ENCODE measurements around the gene ALDH3A2.

Gene ALDH3A2

DNA sequence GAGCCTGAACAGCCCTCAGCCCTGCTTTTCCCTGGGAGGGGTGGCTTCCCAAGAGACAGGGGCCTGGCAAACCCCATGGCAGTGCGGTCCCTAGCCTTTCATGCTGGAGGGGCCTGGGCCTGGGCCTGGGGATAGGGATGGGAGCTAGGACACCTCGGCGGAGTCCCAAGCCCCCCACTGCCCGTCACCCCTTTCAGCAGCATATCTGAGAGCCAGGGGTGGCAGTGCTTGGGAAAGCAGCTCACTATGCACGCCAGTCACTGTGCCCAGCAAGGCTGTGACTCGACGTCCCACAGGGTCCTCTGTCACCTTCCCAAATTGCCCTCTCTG lies 68.4 kb downstream of the ALDH3A2 start:
- DNase-seq: no peak

GRCh38 chr17:19717411-19717908 lies 68.9 kb downstream of the ALDH3A2 start:
- DNase-seq: no peak

DNA sequence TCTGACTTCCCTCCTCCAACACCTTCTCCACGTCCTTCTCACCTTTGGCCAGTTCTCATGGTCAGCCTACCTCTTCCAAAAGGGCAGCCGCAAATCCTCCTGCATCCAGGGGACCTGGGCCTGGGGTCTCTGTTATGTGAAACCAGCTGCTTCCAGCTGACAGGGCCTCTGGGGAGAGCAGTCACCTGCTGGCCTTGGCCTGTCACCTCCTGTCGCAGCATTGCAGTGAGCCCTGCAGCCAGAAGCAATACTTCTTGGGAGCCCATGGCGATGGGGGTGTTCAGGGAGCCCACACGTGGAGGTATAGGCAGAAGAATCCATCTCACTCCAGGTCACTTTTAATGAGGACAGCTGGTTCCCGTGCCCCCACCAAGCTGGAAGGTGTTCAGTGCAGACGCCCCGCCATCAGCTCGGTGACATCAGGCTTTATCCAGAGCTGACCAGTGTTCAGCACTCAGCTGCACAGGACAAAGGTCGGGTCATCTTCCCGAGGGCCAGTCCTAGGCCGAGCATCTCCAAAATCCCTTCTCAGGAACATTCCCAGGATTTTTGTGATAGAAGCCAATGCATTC lies 69.6 kb downstream of the ALDH3A2 start:
- no peak for DNase-seq

DNA sequence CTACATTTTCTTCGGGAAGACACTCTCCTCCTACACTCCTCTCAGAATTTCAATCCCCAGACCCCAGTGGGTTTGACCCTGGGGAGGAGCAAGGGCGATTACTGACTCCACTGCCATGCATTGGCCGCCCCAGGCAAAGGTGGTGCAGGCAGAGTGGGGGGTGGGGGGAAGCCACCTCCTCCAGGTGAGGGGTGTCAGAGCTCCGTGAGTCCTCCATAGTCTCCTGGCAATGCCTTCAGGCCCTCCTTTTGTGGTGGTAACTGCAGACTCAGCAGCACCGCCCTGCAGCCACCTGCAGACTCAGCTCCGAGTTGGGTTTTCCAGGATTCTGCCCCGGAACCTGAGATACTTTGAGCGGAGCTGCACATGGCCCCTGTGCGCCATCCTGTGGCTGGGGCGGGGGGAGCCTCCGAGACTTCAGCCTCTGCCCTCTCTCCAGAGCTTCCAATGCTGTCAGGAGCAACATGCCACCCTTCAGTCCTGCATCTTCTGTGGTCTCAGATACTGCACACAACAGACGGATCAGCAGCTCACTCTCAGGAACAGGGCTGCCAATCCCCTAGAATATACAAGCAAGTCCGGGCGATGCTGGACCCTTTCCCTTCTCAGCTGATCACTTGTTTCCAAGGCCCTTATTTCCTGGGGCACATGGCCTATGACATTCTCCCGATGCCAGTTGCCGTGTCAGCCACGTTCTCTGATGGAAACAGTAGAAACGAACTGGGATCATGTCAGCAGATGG lies 70.2 kb downstream of the ALDH3A2 start:
- no peak for DNase-seq

- no peak for DNase-seq
These were observed 71.0 kb downstream of the ALDH3A2 start for GRCh38 chr17:19719355-19720209.

GRCh38 chr17:19720210-19720475 lies 71.6 kb downstream of the ALDH3A2 start:
- DNase-seq: no peak

DNA sequence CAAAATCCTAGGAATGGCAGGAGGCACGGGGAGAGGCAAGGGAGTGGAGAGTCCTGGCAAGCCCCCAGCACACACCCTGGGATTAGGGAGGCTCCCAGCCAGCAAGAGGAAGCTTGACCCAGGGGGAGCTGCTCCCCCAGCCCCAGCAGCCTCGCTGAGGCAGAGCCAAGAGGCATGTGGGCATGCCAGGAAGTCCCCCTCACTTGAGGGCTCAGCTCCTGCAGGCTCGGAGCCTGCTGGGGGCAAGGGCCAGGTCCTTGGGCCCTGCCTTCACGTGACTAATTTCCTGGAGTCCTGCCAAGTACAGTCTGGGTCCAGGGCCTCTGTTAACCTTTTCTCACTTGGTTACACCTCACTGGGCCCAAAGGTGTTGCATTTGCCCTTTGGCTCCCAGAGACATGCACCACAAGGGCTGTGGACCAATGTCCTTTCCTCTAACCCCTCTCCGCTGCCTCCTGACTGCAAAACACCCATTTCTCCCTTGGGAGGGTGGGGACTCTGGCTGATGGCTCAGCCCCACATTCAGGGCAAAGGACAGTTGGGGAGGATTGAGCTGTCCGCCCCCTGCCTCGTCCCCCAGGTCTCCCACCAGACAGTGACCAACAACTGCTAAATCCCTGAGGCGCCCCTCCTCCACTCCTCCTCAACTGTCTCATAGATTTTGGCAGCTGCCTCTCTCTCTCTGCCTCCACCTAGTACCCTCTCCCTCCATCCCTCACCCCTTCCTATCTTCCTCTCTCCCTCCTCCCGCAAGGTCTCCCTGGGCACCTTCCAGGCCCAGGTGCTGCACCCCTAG lies 72.3 kb downstream of the ALDH3A2 start:
- DNase-seq: no peak

DNA sequence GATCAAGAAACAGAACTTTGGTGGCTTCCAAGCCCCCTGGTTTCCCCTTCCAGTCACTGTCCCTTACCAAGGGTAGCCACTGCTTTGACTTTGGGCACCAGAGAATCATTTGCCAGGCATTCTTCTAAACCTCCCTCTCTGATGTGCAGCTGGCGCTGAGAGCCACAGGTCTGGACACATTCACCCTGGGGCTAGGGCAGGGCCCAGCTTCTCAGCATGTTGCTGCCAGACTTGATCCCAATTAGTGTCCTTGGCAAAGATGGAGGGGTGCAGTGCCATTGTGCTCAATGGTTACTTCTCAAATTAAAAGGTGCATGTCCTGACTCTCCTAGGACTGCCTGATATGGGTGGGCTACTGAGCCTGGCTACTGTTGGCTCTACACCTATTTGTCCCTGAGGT lies 75.4 kb downstream of the ALDH3A2 start:
- DNase-seq: no peak

DNA sequence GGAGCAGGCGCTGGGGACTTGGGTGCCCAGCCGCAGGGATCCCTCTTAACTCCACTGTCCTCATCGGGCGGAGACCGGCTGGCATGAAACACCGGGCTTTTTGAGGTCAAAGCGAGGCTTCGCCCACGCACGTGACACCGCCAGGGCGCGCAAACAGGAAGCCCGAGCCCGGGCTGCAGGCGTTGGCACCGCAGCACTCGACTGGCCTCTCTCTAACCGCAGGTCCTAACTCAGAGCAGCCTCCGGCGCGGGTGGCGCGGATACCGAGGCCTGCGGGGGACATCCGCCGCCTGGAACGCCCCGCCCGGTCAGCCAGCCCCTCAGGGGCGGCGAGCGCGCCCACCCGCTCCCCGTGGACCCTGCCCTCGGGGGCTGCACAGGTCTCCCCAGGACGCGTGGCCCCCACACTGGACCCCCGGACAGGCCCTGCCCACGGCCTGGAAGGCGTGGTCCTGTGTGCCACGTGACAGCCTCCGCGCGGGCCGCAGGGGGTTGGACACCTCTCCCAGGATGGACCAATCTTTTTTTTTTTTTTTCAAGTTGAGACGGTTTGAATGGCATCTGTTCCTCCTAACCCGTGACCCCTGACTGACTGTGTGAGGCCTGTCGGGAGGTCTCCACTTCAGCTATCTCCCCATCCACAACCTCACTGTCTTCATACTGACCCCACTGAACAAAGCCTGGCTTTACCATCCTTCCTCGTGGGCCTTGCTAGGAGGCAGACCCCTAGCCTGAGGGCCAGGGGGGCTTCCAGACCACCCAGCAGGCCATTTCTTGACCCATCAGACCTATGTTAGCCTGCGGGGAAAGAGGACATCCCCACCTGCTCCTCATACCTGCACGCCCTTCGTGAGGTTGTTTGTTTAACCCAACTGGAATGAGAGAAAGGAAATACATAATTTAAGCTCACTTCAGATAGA lies 76.2 kb downstream of the ALDH3A2 start:
- no peak for DNase-seq

DNA sequence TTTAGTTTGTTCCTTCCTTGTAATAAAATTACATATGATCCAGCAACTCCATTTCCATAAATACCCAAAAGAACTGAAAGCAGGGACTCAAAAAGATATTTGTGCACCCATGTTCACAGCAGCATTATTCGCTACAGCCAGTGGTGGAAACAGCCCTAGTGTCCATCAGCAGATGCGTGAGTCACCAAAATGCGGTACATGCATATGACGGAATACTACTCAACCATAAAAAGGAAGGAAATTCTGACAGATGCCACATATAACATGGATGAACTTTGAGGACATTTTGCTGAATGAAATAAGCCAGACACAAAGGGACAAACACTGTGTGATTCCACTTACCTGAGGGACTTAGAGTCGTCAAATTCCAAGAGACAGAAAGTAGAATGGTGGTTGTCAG lies 76.9 kb downstream of the ALDH3A2 start:
- no peak for DNase-seq

- DNase-seq: no peak
These were observed 78.3 kb downstream of the ALDH3A2 start for GRCh38 chr17:19726631-19727376.

Measured in HCEC 1CT (cell line).